ENCODE data around the gene TMEM132E.
"Not testable (repeated sequence)": the region's sequence is repeated elsewhere in the genome, so short reads cannot be mapped to it uniquely, and the experiment has no call there.

TMEM132E gene, protein sequence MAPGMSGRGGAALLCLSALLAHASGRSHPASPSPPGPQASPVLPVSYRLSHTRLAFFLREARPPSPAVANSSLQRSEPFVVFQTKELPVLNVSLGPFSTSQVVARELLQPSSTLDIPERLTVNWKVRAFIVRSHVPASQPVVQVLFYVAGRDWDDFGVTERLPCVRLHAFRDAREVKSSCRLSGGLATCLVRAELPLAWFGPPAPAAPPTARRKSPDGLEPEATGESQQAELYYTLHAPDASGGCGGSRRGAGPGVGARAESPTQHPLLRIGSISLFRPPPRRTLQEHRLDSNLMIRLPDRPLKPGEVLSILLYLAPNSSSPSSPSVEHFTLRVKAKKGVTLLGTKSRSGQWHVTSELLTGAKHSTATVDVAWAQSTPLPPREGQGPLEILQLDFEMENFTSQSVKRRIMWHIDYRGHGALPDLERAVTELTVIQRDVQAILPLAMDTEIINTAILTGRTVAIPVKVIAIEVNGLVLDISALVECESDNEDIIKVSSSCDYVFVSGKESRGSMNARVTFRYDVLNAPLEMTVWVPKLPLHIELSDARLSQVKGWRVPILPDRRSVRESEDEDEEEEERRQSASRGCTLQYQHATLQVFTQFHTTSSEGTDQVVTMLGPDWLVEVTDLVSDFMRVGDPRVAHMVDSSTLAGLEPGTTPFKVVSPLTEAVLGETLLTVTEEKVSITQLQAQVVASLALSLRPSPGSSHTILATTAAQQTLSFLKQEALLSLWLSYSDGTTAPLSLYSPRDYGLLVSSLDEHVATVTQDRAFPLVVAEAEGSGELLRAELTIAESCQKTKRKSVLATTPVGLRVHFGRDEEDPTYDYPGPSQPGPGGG (N-terminal part only)

DNA sequence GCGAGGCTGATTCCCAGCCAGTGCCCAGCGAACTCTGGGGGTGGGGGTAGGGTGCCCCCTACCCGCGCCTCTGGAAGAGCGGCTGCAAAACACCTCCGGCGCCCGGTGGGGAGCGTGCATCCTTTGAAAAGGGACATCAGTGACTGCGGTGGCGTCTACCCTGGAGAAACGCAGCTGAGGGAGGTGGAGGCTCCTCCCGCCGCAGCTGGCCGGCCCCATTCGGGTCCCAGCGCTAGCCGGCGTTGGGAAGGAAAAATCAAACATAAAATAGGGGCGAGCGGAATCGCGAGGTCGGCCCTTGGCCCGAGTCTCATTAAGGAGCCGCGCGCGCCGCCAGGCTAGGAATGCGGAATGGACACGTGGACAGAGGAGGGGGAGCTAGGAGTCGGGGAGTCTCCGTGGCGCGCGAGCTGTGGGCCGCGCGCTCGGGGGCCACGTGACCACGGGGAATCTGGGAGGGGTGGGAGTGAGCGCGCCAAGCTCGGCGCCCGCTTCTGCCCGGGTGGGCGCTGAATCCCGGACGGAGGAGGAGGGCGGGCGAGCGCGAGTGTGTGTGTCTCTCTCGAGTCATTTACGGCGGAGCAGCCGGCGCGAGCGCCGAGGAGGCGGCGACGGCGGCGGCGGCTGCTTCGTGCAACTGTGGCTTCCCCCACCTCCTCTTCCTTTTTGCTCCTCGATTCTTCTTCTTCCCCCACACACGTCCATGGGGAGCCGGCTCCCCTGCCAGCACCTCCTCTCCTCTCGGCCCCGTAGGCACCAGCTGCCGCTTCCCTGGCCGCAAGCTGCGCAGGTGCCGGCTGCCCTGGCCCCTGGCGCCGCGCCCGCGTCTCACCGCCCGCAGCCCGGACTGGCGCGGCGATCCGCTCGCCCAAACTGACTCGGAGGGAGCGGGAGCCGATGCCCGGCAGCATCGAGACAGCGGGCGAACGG, at the start of gene TMEM132E:
Gene TMEM132E (plus strand): TSS at position 566 of the 930 bp plus-strand sequence. CDS start 1,495 bp downstream, outside the sequence.
- peak in 1 of 3 experiments; percentile 5 for DNase-seq (ENCODE audit: low read depth in 3 of 3)

DNA sequence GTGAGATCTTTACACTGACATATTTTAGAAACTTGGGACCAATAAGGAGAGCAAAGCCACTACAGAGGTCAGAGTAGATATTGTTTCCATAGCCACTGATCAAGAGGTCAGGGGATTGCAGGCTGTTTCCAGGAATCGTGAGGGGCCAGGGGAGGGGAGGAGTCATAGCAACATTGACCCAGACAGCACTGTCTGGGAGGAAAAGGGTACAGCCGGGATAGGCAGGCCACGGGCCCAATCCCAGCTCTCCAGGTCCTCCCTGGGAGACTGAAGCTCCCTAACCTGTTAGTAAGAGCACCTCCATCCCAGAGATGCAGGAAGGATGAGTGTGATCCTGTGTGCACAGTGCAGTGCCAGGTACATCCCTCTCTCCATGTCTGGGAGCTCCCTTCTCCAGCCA, 48.5 kb upstream of the TMEM132E start:
- DNase-seq (ENCODE audit: low read depth in 3 of 3): no peak

DNA sequence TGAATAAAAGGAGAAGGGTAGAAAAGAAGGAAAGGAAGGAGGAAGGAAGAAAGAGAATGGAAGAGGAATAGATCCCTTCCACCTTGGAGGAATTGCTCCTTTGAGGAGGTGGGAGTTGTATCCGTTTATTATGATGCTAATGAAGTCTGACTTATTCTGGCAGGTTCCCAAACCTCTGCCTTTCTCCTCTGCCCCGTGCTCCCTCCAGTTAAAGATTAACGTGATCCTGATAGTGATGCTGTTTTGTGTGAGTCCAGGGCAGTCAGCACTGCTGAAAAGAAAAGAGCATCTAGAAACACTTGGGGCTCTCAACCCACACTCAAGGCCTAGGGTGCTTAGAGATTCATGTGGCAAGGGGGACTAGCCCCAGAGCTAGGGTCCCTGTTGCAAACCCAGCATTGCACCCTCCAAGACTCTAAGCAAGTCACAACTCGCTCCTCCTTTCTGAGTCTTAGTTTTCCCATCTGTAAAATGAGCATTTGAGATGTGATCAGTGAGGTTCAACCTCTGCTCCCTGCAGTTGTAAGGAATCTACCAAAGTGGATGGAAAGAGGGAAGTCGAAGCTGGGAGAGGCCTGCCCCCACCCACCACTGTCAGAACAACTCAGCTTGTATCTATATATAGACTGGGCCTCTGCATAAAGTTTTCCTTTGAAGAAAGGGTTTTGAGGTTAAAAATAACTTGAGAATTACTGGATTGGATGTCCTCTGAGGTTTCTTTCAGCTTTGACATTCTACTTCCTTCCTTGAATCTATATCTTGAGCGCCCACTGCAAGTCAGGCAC, 46.9 kb upstream of the TMEM132E start:
- DNase-seq (ENCODE audit: low read depth in 3 of 3): no peak

DNA sequence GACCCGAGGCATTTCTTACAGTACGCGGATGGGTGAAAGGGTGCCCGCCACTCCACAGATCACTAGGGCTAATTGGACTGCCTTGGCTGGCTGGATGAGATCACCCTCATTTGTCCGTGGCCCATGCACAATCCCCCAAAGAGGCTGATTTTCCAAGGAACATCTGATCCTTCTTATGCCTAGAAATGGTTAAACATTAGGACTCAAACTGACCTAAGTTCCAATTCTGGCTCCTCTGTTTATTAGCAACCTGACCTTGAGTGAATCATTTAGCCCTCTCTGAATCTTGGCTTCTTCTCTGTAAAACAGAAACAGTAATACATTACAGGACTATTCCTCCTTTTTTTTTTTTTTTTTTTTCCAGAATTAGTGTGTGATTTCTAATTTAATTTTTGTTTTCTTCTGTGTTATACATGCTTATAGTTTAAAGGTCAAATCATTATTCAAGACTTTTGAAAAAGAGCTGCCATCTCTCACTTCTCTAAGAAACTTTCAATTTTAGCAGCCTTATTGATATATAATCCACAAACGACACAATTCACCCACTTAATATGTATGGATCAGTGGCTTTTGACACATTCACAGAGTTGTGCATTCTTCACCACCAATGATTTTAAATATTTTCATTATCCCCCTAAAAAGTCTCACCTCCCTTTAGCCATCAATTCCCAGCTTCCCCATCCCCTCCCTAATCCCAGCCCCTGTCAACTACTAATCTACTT, 45.4 kb upstream of the TMEM132E start:
- no peak for DNase-seq (ENCODE audit: low read depth in 3 of 3)

DNA sequence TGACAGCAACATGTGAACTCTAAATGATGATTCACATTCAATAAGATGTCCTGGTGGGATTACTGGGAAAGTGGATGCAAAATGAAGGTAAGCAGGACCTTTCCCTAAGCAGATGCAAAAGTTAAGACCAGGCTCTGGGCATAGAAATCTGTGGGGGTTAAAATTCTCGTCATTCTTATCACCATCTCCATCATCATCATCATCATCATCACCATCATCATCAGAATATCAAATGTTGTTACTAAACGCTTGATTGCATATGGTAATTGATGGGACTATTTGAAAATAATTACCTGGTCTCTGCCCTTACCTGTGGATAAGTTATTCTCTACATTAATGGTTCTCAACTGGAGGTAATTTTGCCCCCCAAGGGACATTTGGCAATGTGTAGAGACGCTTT, 41.9 kb upstream of the TMEM132E start:
- no peak for DNase-seq (ENCODE audit: low read depth in 3 of 3)

DNA sequence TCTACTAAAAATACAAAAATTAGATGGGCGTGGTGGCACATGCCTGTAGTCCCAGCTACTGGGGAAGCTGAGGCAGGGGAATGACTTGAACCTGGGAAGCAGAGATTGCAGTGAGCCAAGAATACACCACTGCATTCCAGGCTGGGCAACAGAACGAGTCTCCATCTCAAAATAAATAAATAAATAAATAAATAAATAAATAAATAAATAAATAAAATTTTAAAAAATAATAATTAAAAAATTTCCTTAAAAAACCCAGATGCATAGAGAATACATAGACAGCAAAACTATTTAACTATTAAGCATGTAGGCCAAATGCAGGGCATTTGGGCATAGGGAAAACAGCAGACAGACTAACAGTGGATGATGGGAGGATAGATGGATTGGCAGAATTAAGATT, 40.8 kb upstream of the TMEM132E start:
- DNase-seq (ENCODE audit: low read depth in 3 of 3): not testable (repeated sequence)

DNA sequence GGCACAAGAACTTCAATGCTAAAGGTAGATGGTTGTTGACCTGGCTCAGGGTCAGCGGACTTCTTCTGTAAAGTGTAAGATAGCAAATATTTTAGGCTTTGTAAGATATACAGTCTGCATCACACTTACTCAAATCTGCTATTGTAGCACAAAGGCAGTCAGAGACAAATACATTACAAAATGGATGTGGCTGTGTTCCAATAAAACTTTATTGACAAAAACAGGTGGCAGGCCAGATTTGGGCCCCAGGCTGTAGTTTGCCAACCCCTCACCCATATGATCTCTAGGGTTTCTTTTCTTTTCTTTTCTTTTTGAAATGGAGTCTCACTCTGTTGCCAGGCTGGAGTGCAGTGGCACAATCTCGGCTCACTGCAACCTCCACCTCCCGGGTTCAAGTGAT, 39.5 kb upstream of the TMEM132E start:
- DNase-seq (ENCODE audit: low read depth in 3 of 3): no peak

DNA sequence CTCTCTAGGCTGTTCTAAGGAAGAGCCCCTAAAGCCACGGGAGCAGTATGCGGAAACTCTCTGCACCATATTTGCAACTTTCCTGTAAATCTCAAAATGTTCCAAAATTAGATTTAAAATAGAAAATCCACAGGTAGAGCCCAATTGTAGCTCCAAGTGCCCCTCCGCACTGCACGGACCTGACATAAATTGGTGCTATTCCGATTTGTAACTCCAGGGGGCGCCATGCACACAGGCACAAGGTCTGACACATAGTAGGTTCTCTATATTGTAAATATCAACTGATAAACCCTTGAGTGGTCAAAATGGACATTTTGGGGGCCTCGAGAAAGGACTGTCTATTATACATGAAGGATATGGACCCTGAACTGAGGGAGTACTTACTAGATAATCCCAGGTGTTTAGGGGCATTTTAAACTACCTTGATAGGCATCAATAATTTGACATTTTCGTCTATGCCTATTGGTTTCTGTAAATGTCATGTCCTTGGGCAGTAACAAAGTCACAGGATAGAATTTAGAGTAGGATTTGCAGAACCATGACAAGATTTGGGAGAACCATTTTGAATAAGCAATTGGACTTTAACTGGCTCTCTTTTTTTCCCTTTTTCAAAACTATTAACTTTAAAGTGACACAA, 36.6 kb upstream of the TMEM132E start:
- DNase-seq (ENCODE audit: low read depth in 3 of 3): peak; percentile 4 to 37 (median 12)

DNA sequence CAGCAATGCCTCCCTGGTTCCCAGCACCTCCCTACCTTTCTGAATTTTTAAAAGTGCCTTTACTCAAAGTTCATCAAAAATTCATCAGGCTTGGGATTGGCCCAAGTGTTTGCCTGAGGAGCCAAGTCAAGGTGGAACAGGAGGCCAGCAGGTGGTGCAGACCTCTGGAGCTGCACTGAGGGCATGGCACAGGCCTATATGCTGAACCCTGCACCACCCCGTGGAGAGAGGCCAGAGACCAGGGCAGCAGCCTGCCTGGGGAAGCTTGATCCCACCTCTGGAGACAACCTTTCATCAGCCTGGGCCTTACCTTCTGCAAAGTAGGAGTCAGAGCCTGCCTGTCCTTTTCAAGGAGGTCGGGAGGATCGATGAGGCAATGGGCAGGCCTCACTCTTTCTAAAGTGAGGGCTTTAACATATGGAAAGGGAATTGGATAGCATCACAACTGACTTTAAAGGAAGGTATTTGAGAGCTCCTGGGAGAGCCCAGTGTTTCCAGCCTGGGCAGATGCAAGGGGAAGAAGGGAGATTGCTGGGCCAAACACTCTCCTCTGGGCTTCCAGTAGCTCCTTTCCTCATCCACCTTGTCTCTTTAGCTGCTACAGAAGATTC, 31.8 kb upstream of the TMEM132E start:
- no peak for DNase-seq (ENCODE audit: low read depth in 3 of 3)

DNA sequence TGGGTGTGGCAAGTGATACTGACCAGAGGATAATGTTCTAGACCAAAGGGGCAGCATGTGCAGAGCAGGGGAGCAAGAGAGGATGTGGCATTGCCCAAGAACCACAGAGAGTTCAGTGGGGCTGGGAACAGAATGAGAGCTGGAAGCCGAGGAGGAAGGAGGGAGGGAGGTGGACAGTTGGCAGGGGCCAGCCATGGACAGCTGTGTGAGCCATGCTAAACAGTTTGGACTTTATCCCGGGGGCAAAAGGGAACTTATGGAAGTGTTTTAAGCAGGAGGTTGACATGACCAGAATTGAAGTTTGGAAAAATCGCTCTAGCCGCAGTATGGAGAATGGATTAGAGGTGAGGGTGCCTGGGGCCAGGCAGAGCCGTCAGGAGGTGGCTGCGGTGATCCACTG, 29.4 kb upstream of the TMEM132E start:
- no peak for DNase-seq (ENCODE audit: low read depth in 3 of 3)

DNA sequence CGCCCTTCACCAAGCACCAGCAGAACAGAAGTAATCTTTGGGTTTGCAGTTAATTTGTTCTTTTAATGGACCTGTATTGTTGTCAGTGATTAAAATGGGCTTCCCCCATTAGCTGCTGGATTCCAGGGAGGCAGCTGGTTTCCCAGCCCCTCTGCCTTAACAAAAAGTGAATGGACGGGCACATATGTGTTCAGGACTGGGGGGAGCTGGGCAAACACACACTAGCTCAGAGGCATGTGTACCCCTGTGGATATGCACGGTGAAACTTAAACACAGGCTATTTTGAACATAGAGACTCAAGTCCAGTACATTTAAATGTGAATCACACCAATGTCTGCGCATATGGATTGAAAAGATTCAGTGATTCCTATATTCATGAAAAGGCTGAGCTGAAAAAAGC, 25.5 kb upstream of the TMEM132E start:
- no peak for DNase-seq (ENCODE audit: low read depth in 3 of 3)

DNA sequence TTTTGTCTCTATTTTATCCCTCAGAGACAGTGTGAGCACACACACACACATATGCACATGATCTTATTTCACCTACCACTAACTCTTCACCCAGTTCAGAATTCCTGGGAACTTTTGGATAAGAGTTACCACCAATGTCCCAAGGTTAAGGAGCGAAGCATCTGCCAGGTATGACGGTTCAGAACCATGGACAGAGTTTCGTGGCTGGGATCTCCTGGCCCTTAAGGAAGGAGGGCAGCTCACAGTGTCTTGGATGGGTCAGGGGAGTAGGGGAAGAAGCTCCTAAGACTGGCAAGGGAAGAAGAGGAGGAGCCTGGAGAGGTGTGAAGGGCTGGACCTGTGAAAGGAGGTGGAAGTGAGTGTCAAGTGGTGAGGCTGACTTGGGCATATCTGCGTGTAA, 23.0 kb upstream of the TMEM132E start:
- DNase-seq (ENCODE audit: low read depth in 3 of 3): no peak

DNA sequence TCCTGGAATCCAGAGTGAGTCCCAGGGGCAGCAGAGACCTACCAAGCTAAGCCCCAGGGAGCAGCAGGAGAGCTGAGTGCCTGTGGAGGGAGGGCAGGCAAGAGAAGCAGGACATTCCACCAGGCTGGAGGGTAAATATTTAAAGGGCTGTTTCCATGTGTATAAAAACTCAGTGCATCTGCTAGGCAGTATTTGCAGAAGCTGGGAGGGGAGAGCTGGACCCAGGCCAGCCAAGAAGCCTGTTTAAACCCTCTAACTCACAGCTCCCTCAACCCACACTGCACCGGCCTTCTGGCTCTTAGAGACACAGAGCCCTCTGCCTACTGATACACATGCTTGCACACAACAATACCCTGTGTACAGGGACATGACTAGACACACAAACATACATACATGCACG, 22.5 kb upstream of the TMEM132E start:
- no peak for DNase-seq (ENCODE audit: low read depth in 3 of 3)

DNA sequence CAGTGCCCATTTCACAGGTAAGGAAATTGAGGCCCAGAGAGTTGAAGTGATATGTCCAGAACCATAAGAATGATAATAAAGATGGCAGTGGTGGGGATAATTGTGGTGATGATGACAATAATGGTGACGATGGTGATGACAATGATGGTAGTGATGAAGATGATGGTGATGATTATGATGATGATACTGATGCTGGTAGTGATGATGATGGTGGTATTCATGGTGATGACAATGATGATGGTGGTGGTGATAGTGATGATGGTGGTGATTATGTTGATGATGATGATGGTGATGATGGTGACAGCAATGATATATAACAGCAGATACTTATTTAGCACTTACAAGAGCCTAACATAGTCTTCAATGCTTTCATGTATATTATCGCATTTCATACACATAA, 18.1 kb upstream of the TMEM132E start:
- no peak for DNase-seq (ENCODE audit: low read depth in 3 of 3)

DNA sequence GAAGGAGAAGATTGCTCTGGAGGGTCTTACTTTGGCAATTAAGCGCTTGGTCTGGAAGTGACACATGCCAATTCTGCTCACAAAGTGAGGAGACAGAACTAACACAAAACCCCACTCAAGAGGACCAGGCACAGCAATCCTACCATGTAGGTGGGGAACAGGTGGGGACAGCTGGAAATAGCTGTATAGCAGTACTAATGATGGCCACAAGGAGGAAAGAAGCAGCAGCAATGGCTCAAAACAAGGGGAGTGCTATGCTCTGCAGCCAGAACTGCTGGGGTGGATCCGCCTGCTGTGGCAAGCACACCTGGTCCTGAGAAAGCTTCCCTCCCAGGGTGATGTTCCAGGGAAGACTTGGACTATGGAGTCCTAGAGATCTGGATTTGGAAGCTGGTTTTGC, 17.0 kb upstream of the TMEM132E start:
- DNase-seq (ENCODE audit: low read depth in 3 of 3): no peak

DNA sequence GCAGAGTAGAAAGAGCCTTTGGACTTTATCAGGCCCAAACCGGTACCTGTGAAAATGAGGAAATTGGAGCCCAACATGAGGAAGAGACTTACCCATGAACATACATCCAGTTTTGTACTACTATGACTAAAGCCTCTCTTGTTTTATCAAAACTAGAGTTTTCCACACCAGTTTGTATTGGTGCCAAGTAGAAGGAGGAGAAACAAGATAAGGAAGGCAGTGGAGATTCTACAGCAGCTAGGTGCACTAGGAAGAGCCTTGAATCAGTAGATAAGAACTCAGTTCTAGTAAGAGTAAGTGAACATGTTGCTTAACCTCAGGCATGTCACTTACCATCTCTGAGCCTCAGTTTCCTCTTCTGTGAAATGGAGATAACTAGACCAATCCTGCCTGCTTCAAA, 13.7 kb upstream of the TMEM132E start:
- DNase-seq (ENCODE audit: low read depth in 3 of 3): no peak

DNA sequence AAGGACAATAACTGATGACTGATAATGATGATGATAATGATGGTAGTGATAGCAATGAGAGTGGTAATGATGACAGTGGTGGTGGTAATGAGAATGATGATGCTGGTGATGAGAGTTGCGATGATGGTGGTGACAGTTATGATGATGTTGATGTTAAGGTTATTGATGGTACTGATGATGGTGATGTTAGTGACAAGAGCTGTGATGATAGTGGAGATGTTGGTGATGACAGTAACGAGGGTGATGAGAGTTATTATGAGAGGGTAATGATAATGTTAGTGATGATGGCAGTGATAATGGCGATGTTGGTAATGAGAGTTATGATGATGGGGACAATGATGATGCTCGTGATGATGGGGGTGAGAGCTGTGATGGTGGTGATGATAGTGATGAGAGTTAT, 13.2 kb upstream of the TMEM132E start:
- DNase-seq (ENCODE audit: low read depth in 3 of 3): no peak

DNA sequence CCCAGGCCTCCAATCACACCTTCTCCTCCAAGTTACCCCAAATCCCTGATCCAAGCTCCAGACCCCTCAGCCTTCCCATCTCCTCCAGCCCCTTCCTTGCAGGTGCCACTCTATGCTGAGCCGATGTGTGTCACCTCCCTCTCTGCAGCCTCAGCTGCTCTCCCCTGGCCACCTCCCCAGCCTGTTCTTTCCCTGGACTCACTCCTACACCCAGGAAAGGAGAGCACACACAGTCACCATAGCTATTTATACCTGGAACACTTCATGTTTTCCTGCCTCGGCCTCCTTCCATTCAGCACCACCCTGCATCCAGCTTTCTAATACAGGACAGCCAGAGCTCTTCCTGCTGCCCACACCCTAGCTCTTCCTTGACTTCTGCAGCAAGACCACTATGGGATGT, 12.5 kb upstream of the TMEM132E start:
- no peak for DNase-seq (ENCODE audit: low read depth in 3 of 3)

DNA sequence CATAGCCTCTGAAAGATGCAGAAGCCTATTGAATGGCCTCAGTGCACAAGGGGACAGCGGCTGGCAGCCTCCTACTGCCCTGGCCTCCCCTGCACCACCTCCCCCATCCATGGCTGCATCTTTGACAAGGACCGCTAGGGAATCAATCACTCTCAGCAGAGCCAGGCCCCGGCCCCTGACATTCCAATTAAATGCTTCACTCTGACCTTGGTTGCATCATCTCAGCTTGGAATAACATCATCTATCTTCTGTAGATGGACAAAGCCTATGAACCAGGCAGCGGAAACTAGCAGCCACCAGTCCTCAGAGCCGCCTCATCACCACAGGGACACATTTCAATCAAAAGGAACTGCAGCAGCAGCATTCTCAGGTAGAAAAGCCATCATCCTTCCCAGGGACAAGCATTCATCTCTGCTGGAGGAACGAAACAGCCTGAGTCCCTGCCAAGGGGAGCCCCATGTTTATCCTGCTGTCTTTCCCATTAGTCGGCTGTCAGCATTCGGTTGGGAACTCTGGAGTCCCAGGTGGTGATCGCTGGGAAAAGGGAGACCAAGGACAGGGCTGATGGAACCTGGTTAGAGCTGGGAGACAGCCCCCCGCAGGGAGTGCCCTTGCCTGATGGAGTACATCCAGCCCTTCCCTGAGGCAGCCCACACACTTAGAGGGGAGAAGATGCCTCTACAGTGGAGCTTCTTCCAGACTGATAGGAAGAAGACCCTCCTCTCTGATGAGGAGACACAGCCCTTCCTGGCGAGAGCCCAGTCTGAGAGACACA, 11.5 kb upstream of the TMEM132E start:
- no peak for DNase-seq (ENCODE audit: low read depth in 3 of 3)

Measured in stimulated activated CD4-positive, alpha-beta T cell treated with anti-CD3 and anti-CD28 coated beads, TNF-alpha, amount 100 ng/mL, for 4 hours (primary cell).